ENCODE results near the gene PEX14. TPM values are rescaled to one million over a fixed set of nuclear protein-coding genes. Genes with fewer than 3 reads are reported as not detected.
A peak's percentile ranks its signal among the peaks of the same experiment; 100 is the strongest.

PEX14 gene
- total RNA-seq, 6 experiments from 2014 or later, result 23.1 to 28.4 (median 26.0) TPM

DNA sequence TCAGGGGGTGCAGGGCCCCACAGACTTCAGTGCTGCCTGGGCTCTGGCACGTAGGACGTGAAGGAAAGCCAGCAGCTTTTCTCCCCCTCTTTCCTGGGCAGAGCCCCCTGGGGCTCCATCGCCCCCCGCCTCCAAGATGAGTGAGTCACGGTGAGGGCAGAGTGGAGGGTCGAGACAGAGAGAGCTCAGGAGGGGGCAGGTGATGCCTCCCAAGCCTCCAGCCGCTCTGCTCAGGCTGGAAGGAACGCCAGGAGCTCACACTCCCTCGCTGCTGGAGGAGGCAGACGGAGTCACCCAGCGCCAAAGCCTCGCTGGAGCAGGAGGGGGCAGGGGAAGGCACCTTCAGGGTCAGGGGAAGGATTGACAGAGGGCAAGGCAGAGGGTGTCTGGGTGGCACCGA, 202.2 kb downstream of the PEX14 start:
- H3K4me1 Mint-ChIP-seq (ENCODE audit: low read depth), result no peaks in the 10 kb centered on the region
- TF ChIP-seq, protein P1, sequence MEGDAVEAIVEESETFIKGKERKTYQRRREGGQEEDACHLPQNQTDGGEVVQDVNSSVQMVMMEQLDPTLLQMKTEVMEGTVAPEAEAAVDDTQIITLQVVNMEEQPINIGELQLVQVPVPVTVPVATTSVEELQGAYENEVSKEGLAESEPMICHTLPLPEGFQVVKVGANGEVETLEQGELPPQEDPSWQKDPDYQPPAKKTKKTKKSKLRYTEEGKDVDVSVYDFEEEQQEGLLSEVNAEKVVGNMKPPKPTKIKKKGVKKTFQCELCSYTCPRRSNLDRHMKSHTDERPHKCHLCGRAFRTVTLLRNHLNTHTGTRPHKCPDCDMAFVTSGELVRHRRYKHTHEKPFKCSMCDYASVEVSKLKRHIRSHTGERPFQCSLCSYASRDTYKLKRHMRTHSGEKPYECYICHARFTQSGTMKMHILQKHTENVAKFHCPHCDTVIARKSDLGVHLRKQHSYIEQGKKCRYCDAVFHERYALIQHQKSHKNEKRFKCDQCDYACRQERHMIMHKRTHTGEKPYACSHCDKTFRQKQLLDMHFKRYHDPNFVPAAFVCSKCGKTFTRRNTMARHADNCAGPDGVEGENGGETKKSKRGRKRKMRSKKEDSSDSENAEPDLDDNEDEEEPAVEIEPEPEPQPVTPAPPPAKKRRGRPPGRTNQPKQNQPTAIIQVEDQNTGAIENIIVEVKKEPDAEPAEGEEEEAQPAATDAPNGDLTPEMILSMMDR (IDR thresholded peaks at IDR 0.05), result no peak
- peaks cover 24% of the 10 kb centered on the region for H3K27me3 Mint-ChIP-seq (ENCODE audit: insufficient read depth)
- no peaks in the 10 kb centered on the region for H3K9me3 Mint-ChIP-seq
- no peaks in the 10 kb centered on the region for H3K36me3 Mint-ChIP-seq (ENCODE audit: low read depth)
- no peak overlapping the region for H3K4me3 Mint-ChIP-seq
- H3K27ac Mint-ChIP-seq, result no peak overlapping the region
- DNase-seq, result no peak

DNA sequence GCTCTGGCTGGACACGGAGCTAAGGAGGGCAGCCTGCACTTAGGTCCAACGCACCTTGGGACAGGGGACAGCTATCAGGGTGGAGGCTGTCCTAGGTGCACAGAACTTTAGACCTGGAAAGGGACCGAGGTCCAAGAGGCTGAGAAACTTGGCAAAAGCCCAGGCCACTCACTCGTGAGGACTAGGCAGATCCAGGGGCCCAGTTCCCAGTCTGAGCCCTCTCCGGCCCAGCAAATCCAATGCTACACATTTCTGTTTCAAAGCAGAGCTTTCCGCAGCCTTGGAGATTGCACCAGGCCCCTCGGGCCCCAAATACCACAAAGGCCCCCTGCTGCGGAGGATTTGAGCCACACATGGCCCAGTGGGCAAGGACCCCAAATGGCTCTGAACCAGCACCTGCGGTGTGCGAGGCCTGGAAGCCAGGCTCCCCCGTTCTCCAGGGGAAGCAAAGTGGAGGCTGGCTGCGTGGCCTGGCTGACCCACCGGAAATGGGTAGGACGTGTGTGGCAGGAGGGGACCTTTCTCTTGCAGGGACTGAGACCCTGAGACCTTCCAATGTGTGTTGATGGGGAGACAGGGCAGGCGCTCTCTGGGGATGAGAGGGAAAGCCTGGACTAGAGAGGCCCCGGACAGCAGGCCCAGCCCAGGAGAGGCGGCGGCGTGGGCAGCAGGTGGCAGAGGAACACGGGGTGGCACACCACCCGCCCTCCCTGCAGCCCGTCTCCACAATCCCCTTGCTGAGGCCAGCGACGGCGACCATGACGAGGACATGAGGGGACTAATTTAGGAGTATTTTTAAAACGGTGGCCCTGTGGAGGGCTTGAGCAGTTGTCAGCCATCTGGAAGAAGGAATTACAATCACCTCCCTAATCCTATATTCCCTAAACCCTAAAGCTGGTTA, 203.0 kb downstream of the PEX14 start:
- Mint-ChIP-seq H3K4me3 (no peak overlapping the region), H3K27me3 (ENCODE audit: insufficient read depth) (peaks cover 22% of the 10 kb centered on the region), H3K27ac (no peak overlapping the region), H3K9me3 (no peaks in the 10 kb centered on the region), H3K36me3 (ENCODE audit: low read depth) (no peaks in the 10 kb centered on the region), H3K4me1 (ENCODE audit: low read depth) (no peaks in the 10 kb centered on the region)
- TF ChIP-seq, protein P1 (IDR thresholded peaks at IDR 0.05), result no peak
- DNase-seq, result no peak

DNA sequence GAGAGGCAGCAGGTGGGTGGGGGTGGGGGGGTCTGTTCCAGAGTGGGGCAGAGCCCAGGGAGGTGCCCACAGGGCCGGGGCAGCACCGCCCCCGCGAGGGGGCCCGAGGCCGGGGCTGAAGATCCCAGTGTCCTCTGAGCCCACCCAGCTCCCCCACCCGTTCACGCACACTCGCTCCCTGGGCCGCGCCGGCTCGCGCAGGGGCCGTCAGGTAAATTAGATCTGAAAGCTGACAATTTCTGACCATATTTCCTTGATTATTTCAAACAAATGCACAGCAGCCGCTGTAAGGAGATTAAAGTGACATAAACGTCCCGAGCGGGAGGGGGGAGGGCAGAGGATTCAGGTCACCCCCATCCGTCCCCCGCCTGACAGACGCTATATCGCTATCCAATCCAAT, 203.7 kb downstream of the PEX14 start:
- Mint-ChIP-seq H3K9me3 (no peaks in the 10 kb centered on the region), H3K36me3 (ENCODE audit: low read depth) (no peaks in the 10 kb centered on the region), H3K4me1 (ENCODE audit: low read depth) (no peaks in the 10 kb centered on the region), H3K4me3 (no peak overlapping the region), H3K27ac (no peak overlapping the region), H3K27me3 (ENCODE audit: insufficient read depth) (peaks cover 22% of the 10 kb centered on the region)
- DNase-seq, result no peak
- TF ChIP-seq, protein P1 (IDR thresholded peaks at IDR 0.05), result no peak

DNA sequence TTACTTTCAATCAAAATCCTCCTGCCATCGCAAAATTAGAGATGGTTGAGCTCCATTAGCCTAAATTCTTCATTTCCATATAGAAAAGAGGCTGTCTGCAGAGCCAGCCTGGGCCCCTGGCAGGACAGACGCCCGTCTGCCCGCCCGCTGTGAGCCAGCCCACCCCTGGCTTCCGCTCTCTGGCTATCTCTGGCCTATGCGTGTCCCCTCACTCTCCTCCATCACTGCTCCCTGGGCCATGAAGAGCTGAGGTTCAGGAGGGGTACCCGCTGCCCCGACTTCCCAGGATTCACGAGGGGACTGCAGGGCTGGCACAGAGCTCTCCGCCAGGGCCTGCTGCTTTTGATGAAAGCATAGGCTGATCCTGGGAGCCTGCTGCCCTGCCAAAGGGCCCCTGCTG, 204.1 kb downstream of the PEX14 start:
- TF ChIP-seq, protein P1 (IDR thresholded peaks at IDR 0.05), result no peak
- H3K4me1 Mint-ChIP-seq (ENCODE audit: low read depth), result no peaks in the 10 kb centered on the region
- no peaks in the 10 kb centered on the region for H3K9me3 Mint-ChIP-seq
- no peak overlapping the region for H3K4me3 Mint-ChIP-seq
- H3K36me3 Mint-ChIP-seq (ENCODE audit: low read depth), result no peaks in the 10 kb centered on the region
- no peak overlapping the region for H3K27ac Mint-ChIP-seq
- H3K27me3 Mint-ChIP-seq (ENCODE audit: insufficient read depth), result peaks cover 25% of the 10 kb centered on the region
- DNase-seq, result no peak

DNA sequence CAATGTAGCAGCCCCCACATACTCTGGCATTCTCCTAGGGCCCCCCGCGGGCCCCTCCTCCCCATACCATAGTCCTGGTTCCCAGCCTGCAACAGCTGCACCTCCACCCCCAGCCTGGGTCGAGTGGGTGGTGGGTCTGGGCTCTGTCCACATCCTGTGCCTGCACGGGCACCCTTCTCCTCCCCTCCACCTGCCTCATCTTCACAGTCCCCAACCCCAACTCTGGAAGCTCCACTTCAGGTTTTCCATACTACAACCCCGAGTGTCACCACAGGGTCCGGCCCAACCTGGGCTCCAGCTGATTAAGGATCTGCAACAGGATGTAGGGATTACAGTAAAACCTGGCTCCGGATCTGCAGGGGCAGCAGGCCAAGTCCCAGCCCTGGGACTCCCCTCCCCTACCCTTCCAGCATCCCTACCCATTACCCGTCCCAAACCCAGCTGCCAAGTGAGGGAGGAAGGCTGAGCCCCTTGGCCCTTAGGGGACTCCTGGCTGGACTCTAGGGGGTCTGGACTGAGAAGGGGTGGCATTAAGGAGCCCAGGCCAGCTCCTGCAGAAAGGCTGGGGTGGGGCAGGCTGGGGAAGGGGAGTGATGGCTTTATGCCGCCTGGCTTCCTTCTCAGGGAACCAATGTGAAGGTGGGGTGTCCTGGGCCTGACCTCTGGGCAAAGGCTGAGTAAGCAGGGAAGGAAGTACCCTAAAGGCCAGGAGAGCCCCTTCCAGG, 204.9 kb downstream of the PEX14 start:
- Mint-ChIP-seq H3K36me3 (ENCODE audit: low read depth) (no peaks in the 10 kb centered on the region), H3K9me3 (no peaks in the 10 kb centered on the region), H3K27me3 (ENCODE audit: insufficient read depth) (peaks cover 25% of the 10 kb centered on the region), H3K4me3 (no peak overlapping the region), H3K4me1 (ENCODE audit: low read depth) (no peaks in the 10 kb centered on the region), H3K27ac (no peak overlapping the region)
- TF ChIP-seq, protein P1 (IDR thresholded peaks at IDR 0.05), result no peak
- DNase-seq, result peak; percentile 41

Other genes with a start within 250 kb of the PEX14 start
- 100 to 1,000 TPM; 131 to 235 (median 220) TPM for gene PGD, start 75.9 kb upstream of the PEX14 start, total RNA-seq (2021; fragmentation: NEBNext Ultra II Directional; extraction: Animal tissue kit (Norgen Biotek cat#: 25700))
- gene CENPS, start 44.5 kb upstream of the PEX14 start, total RNA-seq (2021; fragmentation: NEBNext Ultra II Directional; extraction: Animal tissue kit (Norgen Biotek cat#: 25700)), result 10 to 100 TPM; 24.3 to 31.0 (median 27.3) TPM
- under 1 TPM in 2 of 6 experiments, not detected in 4; 0.43 TPM for gene CORT, start 24.9 kb upstream of the PEX14 start, total RNA-seq (2021; fragmentation: NEBNext Ultra II Directional; extraction: Animal tissue kit (Norgen Biotek cat#: 25700))
- gene DFFA, start 2.4 kb upstream of the PEX14 start, total RNA-seq (2021; fragmentation: NEBNext Ultra II Directional; extraction: Animal tissue kit (Norgen Biotek cat#: 25700)), result 10 to 100 TPM; 44.1 to 58.6 (median 48.4) TPM

All from HFFc6 (cell line).